H1 (cell line): ENCODE results near the gene TMEM82. TPM values are rescaled to one million over a fixed set of nuclear protein-coding genes. Genes with fewer than 3 reads are reported as not detected.

Experiments
- CTCF ChIA-PET: fragments of 300-600 bp; sonication (Branson Sonifier 250); formaldehyde crosslinking; loops from one replicate; lab custom pipeline; 2021; ENCODE audit not compliant: partially characterized antibody; lab: Charles Lee
- POLR2A ChIA-PET: fragments of 300-600 bp; sonication (Branson Sonifier 250); formaldehyde crosslinking; loops from one replicate; lab custom pipeline; 2021; ENCODE audit warnings: inconsistent platforms; ENCODE audit not compliant: partially characterized antibody; lab: Charles Lee
- DNase-seq, 2 experiments: peaks; one replicate each; pipeline versions ENCODE4 v3.0.0 to v3.0.0-alpha.2; 2010 to 2022; ENCODE audit warnings: low spot score in 2 of 2, low read depth in 1 of 2, mixed read lengths in 1 of 2
- FAIRE-seq: peaks from 2 replicates; lab custom pipeline; 2011; peaks lifted over from hg19 to GRCh38; lab: Jason Lieb, UNC
- H2AFZ ChIP-seq: 2 replicates; pipeline ENCODE4 v1.8.1; 2012; ENCODE audit warnings: low read length, inconsistent platforms
- H2AK5ac ChIP-seq: 2 replicates; pipeline ENCODE4 v1.6.1; 2013; ENCODE audit warnings: low read depth, low read length
- H2BK120ac ChIP-seq: replicated peaks from 2 replicates; pipeline ENCODE3; 2013; ENCODE audit warnings: low read depth, low read length, inconsistent platforms
- H2BK12ac ChIP-seq: 2 replicates; pipeline ENCODE4 v1.6.1; 2013; ENCODE audit warnings: low read depth, low read length
- H2BK15ac ChIP-seq: 2 replicates; pipeline ENCODE4 v1.6.1; 2013; ENCODE audit warnings: low read length
- H2BK20ac ChIP-seq: 2 replicates; pipeline ENCODE4 v1.6.1; 2013; ENCODE audit warnings: low read length
- H2BK5ac ChIP-seq: 2 replicates; pipeline ENCODE4 v1.6.1; 2013; ENCODE audit warnings: low read depth, low read length
- H3K14ac ChIP-seq: 2 replicates; pipeline ENCODE4 v1.6.1; 2013; ENCODE audit warnings: inconsistent platforms; ENCODE audit not compliant: insufficient read length
- H3K18ac ChIP-seq: 2 replicates; pipeline ENCODE4 v1.6.1; 2013; ENCODE audit warnings: low read length; ENCODE audit errors: extremely low read depth
- H3K23ac ChIP-seq: 2 replicates; pipeline ENCODE4 v1.6.1; 2013; ENCODE audit warnings: inconsistent platforms; ENCODE audit not compliant: insufficient read length
- H3K23me2 ChIP-seq: 2 replicates; pipeline ENCODE4 v1.6.1; 2013; ENCODE audit warnings: low read depth, low read length
- H3K27ac ChIP-seq: 2 replicates; pipeline ENCODE4 v1.6.1; 2011; ENCODE audit warnings: low read depth, low read length, inconsistent platforms
- H3K27me3 ChIP-seq, 4 experiments: replicated peaks in 1 of 4; 1 replicate in 1 of 4; 2 replicates in 3 of 4; pipeline versions ENCODE4 v1.6.1 to v1.8.1; 2011 to 2013; ENCODE audit warnings: low read length in 3 of 4, mild to moderate bottlenecking in 3 of 4, inconsistent platforms in 2 of 4, mixed read lengths in 2 of 4, moderate library complexity in 1 of 4; ENCODE audit not compliant: control insufficient read depth in 3 of 4, insufficient read depth in 3 of 4; ENCODE audit errors: extremely low read depth in 1 of 4
- H3K36me3 ChIP-seq, 4 experiments: 2 replicates each; pipeline versions ENCODE4 v1.6.1 to v1.8.1; 2011 to 2013; ENCODE audit warnings: mild to moderate bottlenecking in 4 of 4, low read length in 3 of 4, moderate library complexity in 2 of 4, control low read depth in 1 of 4, inconsistent platforms in 1 of 4; ENCODE audit not compliant: insufficient read depth in 4 of 4, control insufficient read depth in 2 of 4
- H3K4ac ChIP-seq: replicated peaks from 2 replicates; pipeline ENCODE3; 2013; ENCODE audit warnings: low read length, low read depth, mixed read lengths, inconsistent platforms; ENCODE audit not compliant: insufficient read length
- H3K4me1 ChIP-seq, 4 experiments: replicated peaks in 1 of 4; 1 replicate in 1 of 4; 2 replicates in 3 of 4; pipeline versions ENCODE4 v1.6.1 to v1.8.1; 2011 to 2013; ENCODE audit warnings: low read length in 3 of 4, inconsistent platforms in 2 of 4, mixed read lengths in 1 of 4; ENCODE audit not compliant: insufficient read depth in 4 of 4, control insufficient read depth in 3 of 4
- H3K4me2 ChIP-seq, 2 experiments: 2 replicates each; pipeline versions ENCODE4 v1.6.1 to v1.8.1; 2011 to 2013; ENCODE audit warnings: low read depth in 2 of 2, low read length in 2 of 2, control low read depth in 1 of 2, inconsistent platforms in 1 of 2, mild to moderate bottlenecking in 1 of 2; ENCODE audit not compliant: insufficient read depth in 1 of 2
- H3K4me3 ChIP-seq, 4 experiments: fragments of 200-600, 300-600 bp in 1 of 4; sonication (generic), shearing (Covaris generic), sonication (Bioruptor Twin) in 1 of 4; 2 replicates each; pipeline versions ENCODE4 v1.5.1 to v1.8.1; 2011 to 2016; ENCODE audit warnings: low read length in 4 of 4, low read depth in 3 of 4, control low read depth in 2 of 4, inconsistent platforms in 2 of 4, mild to moderate bottlenecking in 2 of 4, mixed read lengths in 1 of 4, moderate library complexity in 1 of 4; ENCODE audit not compliant: insufficient read depth in 2 of 4; ENCODE audit errors: extremely low read depth in 1 of 4
- H3K56ac ChIP-seq: replicated peaks from 2 replicates; pipeline ENCODE3; 2013; ENCODE audit warnings: low read depth, mild to moderate bottlenecking, mixed read lengths, low read length, inconsistent platforms; ENCODE audit not compliant: insufficient read length
- H3K79me1 ChIP-seq: 2 replicates; pipeline ENCODE4 v1.6.1; 2013; ENCODE audit warnings: low read depth, low read length, control low read depth
- H3K79me2 ChIP-seq, 2 experiments: 2 replicates each; pipeline versions ENCODE4 v1.6.1 to v1.8.1; 2012 to 2013; ENCODE audit warnings: low read length in 2 of 2, mild to moderate bottlenecking in 2 of 2, inconsistent platforms in 1 of 2; ENCODE audit not compliant: insufficient read depth in 2 of 2, control insufficient read depth in 1 of 2
- H3K9ac ChIP-seq, 4 experiments: replicated peaks in 1 of 4; 1 replicate in 1 of 4; 2 replicates in 3 of 4; pipeline versions ENCODE4 v1.6.1 to v1.8.1; 2011 to 2013; ENCODE audit warnings: low read depth in 3 of 4, low read length in 3 of 4, control low read depth in 2 of 4, mild to moderate bottlenecking in 2 of 4, moderate library complexity in 2 of 4, inconsistent platforms in 1 of 4; ENCODE audit errors: extremely low read depth in 1 of 4
- H3K9me3 ChIP-seq, 2 experiments: 2 replicates each; pipeline versions ENCODE4 v1.6.1 to v1.8.1; 2012 to 2013; ENCODE audit warnings: mild to moderate bottlenecking in 2 of 2, moderate library complexity in 2 of 2, control low read depth in 1 of 2, inconsistent platforms in 1 of 2, low read depth in 1 of 2, low read length in 1 of 2, mixed read lengths in 1 of 2; ENCODE audit not compliant: insufficient read depth in 2 of 2
- H4K20me1 ChIP-seq, 2 experiments: replicated peaks in 1 of 2; 2 replicates each; pipeline versions ENCODE3 to v1.8.1; 2011 to 2013; ENCODE audit warnings: inconsistent platforms in 2 of 2, low read length in 2 of 2, mild to moderate bottlenecking in 1 of 2; ENCODE audit not compliant: insufficient read depth in 2 of 2, control insufficient read depth in 1 of 2
- H4K5ac ChIP-seq: 2 replicates; pipeline ENCODE4 v1.6.1; 2013; ENCODE audit warnings: low read length, low read depth, mixed read lengths, inconsistent platforms; ENCODE audit not compliant: insufficient read length
- H4K8ac ChIP-seq: 2 replicates; pipeline ENCODE4 v1.8.0; 2013; ENCODE audit warnings: mild to moderate bottlenecking, moderate library complexity, low read length, inconsistent platforms; ENCODE audit not compliant: insufficient read depth; ENCODE audit errors: extremely low read depth
- H4K91ac ChIP-seq: replicated peaks from 2 replicates; pipeline ENCODE3; 2013; ENCODE audit warnings: low read length, mixed read lengths, inconsistent platforms; ENCODE audit not compliant: insufficient read length
- KDM4A ChIP-seq: IDR thresholded peaks from one replicate; pipeline ENCODE4 v1.7.1; 2012; ENCODE audit warnings: low read depth, mild to moderate bottlenecking, moderate library complexity, low read length, inconsistent platforms; ENCODE audit not compliant: severe bottlenecking
- RNF2 ChIP-seq: fragments of 200-900, 300-1000 bp; sonication (generic); IDR thresholded peaks from 2 replicates; pipeline ENCODE4 v1.7.1; 2016; ENCODE audit warnings: borderline replicate concordance, low read depth, mild to moderate bottlenecking, antibody characterized with exemption, low read length; ENCODE audit not compliant: poor library complexity, severe bottlenecking; ENCODE audit errors: missing control alignments
- WGBS, 2 experiments: shearing (Covaris generic) in 1 of 2; methylation state at CpG; one replicate each; pipeline versions ENCODE4 v1.1.6 to v1.1.7; 2013 to 2015; ENCODE audit warnings: low lambda C conversion rate in 2 of 2, mixed read lengths in 2 of 2, inconsistent platforms in 1 of 2, low coverage in 1 of 2, missing lambda C conversion rate in 1 of 2; ENCODE audit not compliant: insufficient replicate concordance in 2 of 2, insufficient coverage in 1 of 2, insufficient read length in 1 of 2; ENCODE audit errors: extremely low coverage in 1 of 2, missing lambda C conversion rate in 1 of 2; 5-methylcytosine and 5-hydroxymethylcytosine counted together
- polyA plus RNA-seq, 7 experiments: library from polyadenylated mRNA; depleted of rRNA in 3 of 7; stranded (reverse) in 5 of 7; unstranded in 2 of 7; fragments of >200 nt in 5 of 7; fragments of 200-250 nt in 2 of 7; gene quantifications; 1 replicate in 5 of 7; 2 replicates in 1 of 7; 4 replicates in 1 of 7; pipeline versions ENCODE4 v1.2.1 to v1.2.3, GENCODE V29; 2011 to 2013; ENCODE audit warnings: missing spikeins in 2 of 7, mixed read lengths in 2 of 7
- total RNA-seq: library from RNA; stranded (reverse); fragmentation: NEBNext Ultra II Directional; extraction: Animal tissue kit (Norgen Biotek cat#: 25700); gene quantifications from 2 replicates; pipeline ENCODE4 v1.2.1, GENCODE V29; 2021
- TF ChIP-seq, protein P1 (sequence below): IDR thresholded peaks from 2 replicates; pipeline ENCODE4 v1.6.1; 2011; ENCODE audit warnings: low read depth, mild to moderate bottlenecking, low read length; ENCODE audit not compliant: insufficient read depth
- TF ChIP-seq, protein P2 (sequence below), 3 experiments: IDR thresholded peaks; 1 replicate in 2 of 3; 2 replicates in 1 of 3; pipeline versions ENCODE4 v1.5.1 to v1.6.1; 2011; ENCODE audit warnings: low read length in 3 of 3, mild to moderate bottlenecking in 3 of 3, inconsistent platforms in 2 of 3, low read depth in 1 of 3, moderate library complexity in 1 of 3; ENCODE audit not compliant: insufficient read depth in 1 of 3; ENCODE audit errors: control extremely low read depth in 1 of 3

TMEM82 gene
- total and polyA plus RNA-seq, 2 of the 8 experiments (the other 6 are each of a cell fraction or from before 2014, with no cell fraction given): 0.32 to 2.1 TPM

DNA sequence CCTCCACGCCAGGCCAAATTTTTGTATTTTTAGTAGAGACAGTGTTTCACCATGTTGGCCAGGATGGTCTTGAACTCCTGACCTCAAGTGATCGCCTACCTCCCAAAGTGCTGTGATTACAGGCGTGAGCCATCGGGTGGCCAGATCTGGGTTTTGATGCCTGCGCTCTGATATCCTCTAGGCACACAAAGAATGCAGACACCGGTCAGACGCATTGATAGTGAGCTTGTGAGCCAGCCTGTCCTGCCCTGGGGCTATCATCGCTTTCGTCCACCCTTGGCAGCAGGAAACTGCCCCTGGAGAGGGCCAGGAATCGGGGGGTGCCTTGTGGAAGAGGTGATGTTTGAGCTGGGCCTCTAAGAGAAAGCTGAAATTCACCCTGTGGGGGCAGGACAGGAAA, 20.2 kb downstream of the TMEM82 start:
- H3K9me3 ChIP-seq: no peaks in the 10 kb centered on the region
- no peak overlapping the region for H3K14ac ChIP-seq
- TF ChIP-seq KDM4A (no peak), RNF2 (no peak)
- TF ChIP-seq, protein P1, sequence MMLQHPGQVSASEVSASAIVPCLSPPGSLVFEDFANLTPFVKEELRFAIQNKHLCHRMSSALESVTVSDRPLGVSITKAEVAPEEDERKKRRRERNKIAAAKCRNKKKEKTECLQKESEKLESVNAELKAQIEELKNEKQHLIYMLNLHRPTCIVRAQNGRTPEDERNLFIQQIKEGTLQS: no peak
- TF ChIP-seq, protein P2, sequence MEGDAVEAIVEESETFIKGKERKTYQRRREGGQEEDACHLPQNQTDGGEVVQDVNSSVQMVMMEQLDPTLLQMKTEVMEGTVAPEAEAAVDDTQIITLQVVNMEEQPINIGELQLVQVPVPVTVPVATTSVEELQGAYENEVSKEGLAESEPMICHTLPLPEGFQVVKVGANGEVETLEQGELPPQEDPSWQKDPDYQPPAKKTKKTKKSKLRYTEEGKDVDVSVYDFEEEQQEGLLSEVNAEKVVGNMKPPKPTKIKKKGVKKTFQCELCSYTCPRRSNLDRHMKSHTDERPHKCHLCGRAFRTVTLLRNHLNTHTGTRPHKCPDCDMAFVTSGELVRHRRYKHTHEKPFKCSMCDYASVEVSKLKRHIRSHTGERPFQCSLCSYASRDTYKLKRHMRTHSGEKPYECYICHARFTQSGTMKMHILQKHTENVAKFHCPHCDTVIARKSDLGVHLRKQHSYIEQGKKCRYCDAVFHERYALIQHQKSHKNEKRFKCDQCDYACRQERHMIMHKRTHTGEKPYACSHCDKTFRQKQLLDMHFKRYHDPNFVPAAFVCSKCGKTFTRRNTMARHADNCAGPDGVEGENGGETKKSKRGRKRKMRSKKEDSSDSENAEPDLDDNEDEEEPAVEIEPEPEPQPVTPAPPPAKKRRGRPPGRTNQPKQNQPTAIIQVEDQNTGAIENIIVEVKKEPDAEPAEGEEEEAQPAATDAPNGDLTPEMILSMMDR (IDR thresholded peaks at IDR 0.05; ENCODE audit: control extremely low read depth in 1 of 3, insufficient read depth in 1 of 3, low read depth in 1 of 3, low read length in 3 of 3): peak in 1 of 3 experiments; percentile 20; a peak in 2 of 4 replicates
- H3K4me2 ChIP-seq: no peak overlapping the region
- H2BK12ac ChIP-seq: no peak overlapping the region
- 0 out of 2 replicates have a peak overlapping the region, but pooled peaks have one; percentile 44 for H2BK5ac ChIP-seq
- H3K79me2 ChIP-seq: peaks cover 0 to 49% of the 10 kb centered on the region in 2 experiments; a peak in 2 of 4 replicates
- no peak overlapping the region for H3K9ac ChIP-seq
- no peak overlapping the region for H3K4ac ChIP-seq
- H3K27me3 ChIP-seq: no peaks in the 10 kb centered on the region
- no peak for FAIRE-seq
- POLR2A ChIA-PET: interaction anchor here (0.6 to 2.1 kb wide), 7 partner anchors 9 to 233 kb away, joined by 3 to 11 read pairs (median 3); partner anchors contain the start of gene SPEN
- H3K79me1 ChIP-seq: peaks cover 18% of the 10 kb centered on the region
- no peak overlapping the region for H2BK120ac ChIP-seq
- H3K23ac ChIP-seq: no peak overlapping the region
- CTCF ChIA-PET: interaction anchor here (0.5 to 2.7 kb wide), 9 partner anchors 10 to 215 kb away, joined by 3 to 13 read pairs (median 4); partner anchors contain the start of gene SLC25A34
- H4K20me1 ChIP-seq: peaks cover 10 to 19% of the 10 kb centered on the region in 2 experiments
- H2AFZ ChIP-seq: no peak overlapping the region
- no peak for DNase-seq
- no peak overlapping the region for H4K91ac ChIP-seq
- no peak overlapping the region for H3K56ac ChIP-seq
- no peak overlapping the region for H3K4me3 ChIP-seq
- H3K4me1 ChIP-seq: peaks cover 0 to 15% (median 12%) of the 10 kb centered on the region in 4 experiments; a peak in 6 of 7 replicates
- peaks cover 9 to 32% (median 15%) of the 10 kb centered on the region in 4 experiments; a peak in 6 of 8 replicates for H3K36me3 ChIP-seq
- H4K5ac ChIP-seq: no peak overlapping the region
- H3K18ac ChIP-seq: no peak overlapping the region
- no peak overlapping the region for H3K27ac ChIP-seq
- no peak overlapping the region for H2AK5ac ChIP-seq
- H2BK20ac ChIP-seq: no peak overlapping the region
- WGBS, 2 experiments: 75% methylated on average over 10 of the region's 10 CpGs; no CpG with 5 or more reads in 1 of the 2 experiments
- H3K23me2 ChIP-seq: peaks cover 9% of the 10 kb centered on the region; the same call in 1 of the 2 replicates
- no peak overlapping the region for H2BK15ac ChIP-seq
- H4K8ac ChIP-seq: no peak overlapping the region
